OCI-LY3 (cell line): ENCODE measurements around the gene CFAP45.

ENCODE experiments used
- H2AFZ ChIP-seq: fragments of 200-600, 300-600 bp; shearing (Covaris generic); 2 replicates; pipeline ENCODE4 v1.6.0; 2014; ENCODE audit warnings: antibody characterized with exemption, low read depth, low read length
- H3K27ac ChIP-seq: fragments of 200-600, 300-600 bp; sonication (generic); 2 replicates; pipeline ENCODE4 v1.5.1; 2014; ENCODE audit warnings: mild to moderate bottlenecking, low read length, moderate library complexity, mixed read lengths
- H3K27me3 ChIP-seq: fragments of 200-600, 300-600 bp; sonication (generic); 2 replicates; pipeline ENCODE4 v1.6.1; 2014; ENCODE audit warnings: low read depth, low read length, mixed read lengths
- H3K36me3 ChIP-seq: fragments of 200-600, 300-600 bp; sonication (generic); replicated peaks from 2 replicates; pipeline ENCODE3; 2014; ENCODE audit warnings: low read depth, low read length, mixed read lengths
- H3K4me1 ChIP-seq: fragments of 300-600, 200-600 bp; sonication (generic); 2 replicates; pipeline ENCODE4 v1.6.1; 2014; ENCODE audit warnings: low read length, mixed read lengths
- H3K4me2 ChIP-seq: fragments of 200-600, 300-600 bp; sonication (generic); 2 replicates; pipeline ENCODE4 v1.6.1; 2014; ENCODE audit warnings: low read length, mixed read lengths
- H3K4me3 ChIP-seq: fragments of 300-600, 200-600 bp; sonication (generic); 2 replicates; pipeline ENCODE4 v1.5.1; 2014; ENCODE audit warnings: antibody characterized with exemption, mild to moderate bottlenecking, low read length, moderate library complexity
- H3K79me2 ChIP-seq: fragments of 300-600, 200-600 bp; shearing (Covaris generic); 2 replicates; pipeline ENCODE4 v1.6.1; 2014; ENCODE audit warnings: mild to moderate bottlenecking, low read length, mixed read lengths
- H3K9ac ChIP-seq: fragments of 300-600, 200-600 bp; shearing (Covaris generic); 2 replicates; pipeline ENCODE4 v1.6.0; 2014; ENCODE audit warnings: mild to moderate bottlenecking, low read length, moderate library complexity
- H3K9me3 ChIP-seq: fragments of 200-600, 300-600 bp; shearing (Covaris generic); 2 replicates; pipeline ENCODE4 v1.6.1; 2014; ENCODE audit warnings: low read length, mixed read lengths; ENCODE audit not compliant: insufficient read depth
- H4K20me1 ChIP-seq: fragments of 200-600, 300-600 bp; sonication (generic); 2 replicates; pipeline ENCODE4 v1.6.1; 2016; ENCODE audit warnings: low read length, mixed read lengths; ENCODE audit not compliant: insufficient read depth
- CTCF ChIP-seq: fragments of 200-600, 300-600 bp; sonication (generic); IDR thresholded peaks from 2 replicates; pipeline ENCODE4 v1.5.1; 2014; ENCODE audit warnings: antibody characterized with exemption, low read length, low read depth
- EZH2phosphoT487 ChIP-seq: fragments of 200-600 bp; shearing (Covaris generic); IDR thresholded peaks from 2 replicates; pipeline ENCODE4 v1.6.1; 2018; ENCODE audit warnings: antibody characterized with exemption, mixed run types, low read depth

Gene CFAP45

GRCh38 chr1:159856576-159856975 lies 43.4 kb downstream of the CFAP45 start:
- Histone ChIP-seq H3K9me3 (no peaks in the 10 kb centered on the region), H3K4me1 (no peaks in the 10 kb centered on the region), H3K36me3 (no peaks in the 10 kb centered on the region), H2AFZ (no peak overlapping the region), H3K79me2 (no peaks in the 10 kb centered on the region), H4K20me1 (no peaks in the 10 kb centered on the region), H3K27ac (no peak overlapping the region), H3K9ac (no peak overlapping the region), H3K4me2 (no peak overlapping the region), H3K27me3 (peaks cover 19% of the 10 kb centered on the region), H3K4me3 (no peak overlapping the region)
- TF ChIP-seq EZH2phosphoT487 = no peak
- TF ChIP-seq CTCF = no peak

GRCh38 chr1:159855709-159856108 lies 44.3 kb downstream of the CFAP45 start:
- Histone ChIP-seq H3K36me3 (no peaks in the 10 kb centered on the region), H3K79me2 (no peaks in the 10 kb centered on the region), H3K9ac (no peak overlapping the region), H3K4me3 (no peak overlapping the region), H4K20me1 (no peaks in the 10 kb centered on the region), H2AFZ (no peak overlapping the region), H3K4me2 (no peak overlapping the region), H3K9me3 (no peaks in the 10 kb centered on the region), H3K27ac (no peak overlapping the region), H3K4me1 (no peaks in the 10 kb centered on the region), H3K27me3 (peaks cover 18% of the 10 kb centered on the region)
- TF ChIP-seq CTCF (no peak), EZH2phosphoT487 (no peak)

GRCh38 chr1:159854693-159855192 lies 45.2 kb downstream of the CFAP45 start:
- Histone ChIP-seq H4K20me1 (no peaks in the 10 kb centered on the region), H3K27me3 (peaks cover 26% of the 10 kb centered on the region), H3K79me2 (no peaks in the 10 kb centered on the region), H3K9me3 (no peaks in the 10 kb centered on the region), H3K4me2 (peak overlapping the region; percentile 33), H3K4me3 (peak overlapping the region; percentile 61), H2AFZ (no peak overlapping the region; the same call in 1 of the 2 replicates), H3K36me3 (no peaks in the 10 kb centered on the region), H3K27ac (no peak overlapping the region), H3K4me1 (no peaks in the 10 kb centered on the region), H3K9ac (peak overlapping the region; percentile 5; the same call in 1 of the 2 replicates)
- TF ChIP-seq EZH2phosphoT487 (no peak), CTCF (no peak)

- Histone ChIP-seq H2AFZ (no peak overlapping the region), H3K9me3 (no peaks in the 10 kb centered on the region), H3K27ac (no peak overlapping the region)
Measured at GRCh38 chr1:159854116-159854692, 45.8 kb downstream of the CFAP45 start.

More at GRCh38 chr1:159854116-159854692, 45.8 kb downstream of the CFAP45 start:
- H3K4me2 ChIP-seq = peak overlapping the region; percentile 33
- no peaks in the 10 kb centered on the region for H4K20me1 ChIP-seq
- H3K36me3 ChIP-seq = no peaks in the 10 kb centered on the region
- TF ChIP-seq CTCF = no peak
- no peak for TF ChIP-seq EZH2phosphoT487
- H3K4me3 ChIP-seq = peak overlapping the region; percentile 61
- H3K9ac ChIP-seq = no peak overlapping the region
- peaks cover 28% of the 10 kb centered on the region for H3K27me3 ChIP-seq
- H3K4me1 ChIP-seq = no peaks in the 10 kb centered on the region
- no peaks in the 10 kb centered on the region for H3K79me2 ChIP-seq
